ENCODE data around the gene ACSL3. TPM values are rescaled to one million over a fixed set of nuclear protein-coding genes. Genes with fewer than 3 reads are reported as not detected.

The ACSL3 gene
- total and polyA plus RNA-seq, 10 donors = 7.5 to 50.2 (median 41.8) TPM

GRCh38 chr2:222869252-222869560 is 8.4 kb downstream of the ACSL3 start:
- Histone ChIP-seq H3K9me3 (no peaks in the 10 kb centered on the region), H3K27ac (peak overlapping the region in 1 of 8 donors; percentile 23), H3K4me1 (peaks cover 6 to 96% (median 42%) of the 10 kb centered on the region in 6 donors), H3K27me3 (replicated peaks in 1 of 7) (no peaks in the 10 kb centered on the region), H3K36me3 (no peaks in the 10 kb centered on the region), H3K4me3 (no peak overlapping the region)
- no peak for DNase-seq
- TF ChIP-seq CTCF (IDR thresholded peaks at IDR 0.05 in 8 of 11, conservative IDR thresholded peaks at IDR 0.05 in 3 of 11) (no peak), POLR2A (IDR thresholded peaks at IDR 0.05) (no peak), POLR2AphosphoS5 (IDR thresholded peaks at IDR 0.05) (no peak)
- intact Hi-C loops (cut with DNase I; ENCODE audit: low total_unique reads) = no loop called here

GRCh38 chr2:222871291-222871690 is 10.5 kb downstream of the ACSL3 start:
- WGBS, 5 donors = 96 to 97% (median 96%) methylated on average over 5 of the region's 5 CpGs
- no peak overlapping the region for H3K27ac ChIP-seq
- no peaks in the 10 kb centered on the region for H3K9me3 ChIP-seq
- H3K4me3 ChIP-seq = no peak overlapping the region
- intact Hi-C loops (cut with DNase I; ENCODE audit: low total_unique reads) = no loop called here
- H3K27me3 ChIP-seq (replicated peaks in 1 of 7) = no peaks in the 10 kb centered on the region
- no peak for DNase-seq
- H3K4me1 ChIP-seq = peaks cover 0 to 75% (median 27%) of the 10 kb centered on the region in 6 donors
- TF ChIP-seq POLR2A (IDR thresholded peaks at IDR 0.05) (no peak), CTCF (IDR thresholded peaks at IDR 0.05 in 8 of 11, conservative IDR thresholded peaks at IDR 0.05 in 3 of 11) (no peak), POLR2AphosphoS5 (IDR thresholded peaks at IDR 0.05) (no peak)
- H3K36me3 ChIP-seq = no peaks in the 10 kb centered on the region

- DNase-seq = no peak
- H3K36me3 ChIP-seq = no peaks in the 10 kb centered on the region
- H3K27me3 ChIP-seq (replicated peaks in 1 of 7) = no peaks in the 10 kb centered on the region
- no peaks in the 10 kb centered on the region for H3K9me3 ChIP-seq
- 58 to 82% (median 79%) methylated on average over 4 of the region's 4 CpGs for WGBS, 5 donors
- H3K4me3 ChIP-seq = no peak overlapping the region
- H3K27ac ChIP-seq = no peak overlapping the region
- TF ChIP-seq POLR2A (IDR thresholded peaks at IDR 0.05) (no peak), CTCF (IDR thresholded peaks at IDR 0.05 in 8 of 11, conservative IDR thresholded peaks at IDR 0.05 in 3 of 11) (no peak), POLR2AphosphoS5 (IDR thresholded peaks at IDR 0.05) (no peak)
- H3K4me1 ChIP-seq = peaks cover 0 to 64% (median 24%) of the 10 kb centered on the region in 6 donors
- intact Hi-C loops (cut with DNase I; ENCODE audit: low total_unique reads) = no loop called here
These were observed 11.7 kb downstream of the ACSL3 start for GRCh38 chr2:222872551-222872950.

DNA sequence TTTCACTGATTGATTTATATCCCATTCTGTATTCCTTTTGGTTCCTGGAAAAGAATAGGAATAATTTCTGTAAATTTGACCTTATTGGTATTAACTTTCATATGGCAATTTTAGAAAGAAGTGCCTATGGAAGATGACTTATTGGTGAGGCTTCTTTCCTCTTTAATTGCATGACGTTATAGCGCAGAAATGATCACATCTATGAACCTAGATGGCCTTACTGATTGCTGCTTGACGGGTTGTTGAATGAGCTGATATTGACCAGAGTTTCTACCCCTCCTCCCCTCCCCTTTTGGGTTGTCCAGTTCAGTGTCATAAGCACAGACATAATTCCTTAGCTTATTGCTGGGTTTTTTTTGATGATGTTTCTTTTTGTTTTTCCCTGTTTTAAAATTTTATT is 14.6 kb downstream of the ACSL3 start:
- Histone ChIP-seq H3K9me3 (no peaks in the 10 kb centered on the region), H3K4me1 (peaks cover 0 to 58% (median 11%) of the 10 kb centered on the region in 6 donors), H3K27me3 (replicated peaks in 1 of 7) (no peaks in the 10 kb centered on the region), H3K4me3 (no peak overlapping the region), H3K27ac (no peak overlapping the region), H3K36me3 (no peaks in the 10 kb centered on the region)
- intact Hi-C loops (cut with DNase I; ENCODE audit: low total_unique reads) = no loop called here
- no peak for DNase-seq
- 87 to 98% (median 97%) methylated on average over 3 of the region's 3 CpGs for WGBS, 5 donors
- no peak for TF ChIP-seq CTCF (IDR thresholded peaks at IDR 0.05 in 8 of 11, conservative IDR thresholded peaks at IDR 0.05 in 3 of 11)
- TF ChIP-seq POLR2AphosphoS5 (IDR thresholded peaks at IDR 0.05) = no peak
- no peak for TF ChIP-seq POLR2A (IDR thresholded peaks at IDR 0.05)

Data from spleen (tissue), 11 donors.